Measurements from ENCODE around the gene SYS1. TPM values are rescaled to one million over a fixed set of nuclear protein-coding genes. Genes with fewer than 3 reads are reported as not detected.

The SYS1 gene
- total and polyA plus RNA-seq, 2 of the 8 experiments (the other 6 are each of a cell fraction or from before 2014, with no cell fraction given), result 19.6 to 50.8 TPM

- H3K23ac ChIP-seq (ENCODE audit: insufficient read length), result no peak overlapping the region
- H4K8ac ChIP-seq (ENCODE audit: extremely low read depth, insufficient read depth, low read length), result peak overlapping the region; percentile 93
- H3K4me3 ChIP-seq (ENCODE audit: extremely low read depth in 1 of 4, insufficient read depth in 2 of 4, low read depth in 3 of 4, low read length in 4 of 4), result peak overlapping the region; percentile 82 to 86 (median 84)
- H2BK12ac ChIP-seq (ENCODE audit: low read depth, low read length), result peak overlapping the region; percentile 80
- 2% methylated on average over 34 of the region's 87 CpGs; no CpG with 5 or more reads in 1 of the 2 experiments for WGBS, 2 experiments (ENCODE audit: extremely low coverage in 1 of 2, insufficient coverage in 1 of 2, insufficient read length in 1 of 2, insufficient replicate concordance in 2 of 2, low coverage in 1 of 2, low lambda C conversion rate in 2 of 2, missing lambda C conversion rate in 1 of 2)
- peaks cover 4 to 5% of the 10 kb centered on the region in 2 experiments for H4K20me1 ChIP-seq (replicated peaks in 1 of 2; ENCODE audit: control insufficient read depth in 1 of 2, insufficient read depth in 2 of 2, low read length in 2 of 2)
- H3K9ac ChIP-seq (replicated peaks in 1 of 4; ENCODE audit: extremely low read depth in 1 of 4, low read depth in 3 of 4, low read length in 3 of 4), result peak overlapping the region; percentile 49 to 86 (median 84); a peak in 6 of 7 replicates
- peak overlapping the region; percentile 78; the same call in 1 of the 2 replicates for H2AFZ ChIP-seq (ENCODE audit: low read length)
- peaks cover 5 to 15% (median 13%) of the 10 kb centered on the region in 4 experiments for H3K36me3 ChIP-seq (ENCODE audit: control insufficient read depth in 2 of 4, insufficient read depth in 4 of 4, low read length in 3 of 4)
- H3K4ac ChIP-seq (replicated peaks; ENCODE audit: insufficient read length, low read depth, low read length), result peak overlapping the region; percentile 75
- ChIA-PET POLR2A (ENCODE audit: partially characterized antibody) (interaction anchor here (0.8 to 5.7 kb wide), 19 partner anchors 11 to 305 kb away, joined by 3 to 71 read pairs (median 4); partner anchors contain the start of genes PIGT, SDC4 and SYS1), CTCF (ENCODE audit: partially characterized antibody) (interaction anchor here (0.6 to 12.6 kb wide), 14 partner anchors 12 to 587 kb away, joined by 3 to 127 read pairs (median 3); partner anchors contain the start of genes SYS1 and TP53TG5)
- H4K5ac ChIP-seq (ENCODE audit: insufficient read length, low read depth, low read length), result peak overlapping the region; percentile 70
- peak in 1 of 2 experiments; percentile 78 for DNase-seq (ENCODE audit: low read depth in 1 of 2, low spot score in 2 of 2)
- 0 out of 2 replicates have a peak overlapping the region, but pooled peaks have one; percentile 29 for H3K27ac ChIP-seq (ENCODE audit: low read depth, low read length)
- H3K27me3 ChIP-seq (replicated peaks in 1 of 4; ENCODE audit: control insufficient read depth in 3 of 4, extremely low read depth in 1 of 4, insufficient read depth in 3 of 4, low read length in 3 of 4), result peaks cover 2 to 20% (median 10%) of the 10 kb centered on the region in 4 experiments; a peak in 6 of 7 replicates
- H3K18ac ChIP-seq (ENCODE audit: extremely low read depth, low read length), result peak overlapping the region; percentile 96
- peaks cover 0 to 9% of the 10 kb centered on the region in 2 experiments; a peak in 1 of 4 replicates for H3K79me2 ChIP-seq (ENCODE audit: control insufficient read depth in 1 of 2, insufficient read depth in 2 of 2, low read length in 2 of 2)
- H2BK5ac ChIP-seq (ENCODE audit: low read depth, low read length), result peak overlapping the region; percentile 75; the same call in 1 of the 2 replicates
- no peak overlapping the region for H2BK120ac ChIP-seq (replicated peaks; ENCODE audit: low read depth, low read length)
- no peak overlapping the region for H2BK20ac ChIP-seq (ENCODE audit: low read length)
- H2AK5ac ChIP-seq (ENCODE audit: low read depth, low read length), result no peak overlapping the region
- H3K4me1 ChIP-seq (replicated peaks in 1 of 4; ENCODE audit: control insufficient read depth in 3 of 4, insufficient read depth in 4 of 4, low read length in 3 of 4), result peaks cover 0 to 8% (median 3%) of the 10 kb centered on the region in 4 experiments; a peak in 4 of 7 replicates
- 0 out of 4 replicates have a peak, but pooled peaks cover under 1 to 2% of the 10 kb centered on the region in 2 experiments for H3K9me3 ChIP-seq (ENCODE audit: insufficient read depth in 2 of 2, low read depth in 1 of 2, low read length in 1 of 2)
- peaks cover 21% of the 10 kb centered on the region for H3K23me2 ChIP-seq (ENCODE audit: low read depth, low read length)
- H2BK15ac ChIP-seq (ENCODE audit: low read length), result no peak overlapping the region
- peak overlapping the region; percentile 77 to 98 for H3K4me2 ChIP-seq (ENCODE audit: insufficient read depth in 1 of 2, low read depth in 2 of 2, low read length in 2 of 2)
- peak overlapping the region; percentile 83 for H4K91ac ChIP-seq (replicated peaks; ENCODE audit: insufficient read length, low read length)
- H3K56ac ChIP-seq (replicated peaks; ENCODE audit: insufficient read length, low read depth, low read length), result peak overlapping the region; percentile 55
- no peaks in the 10 kb centered on the region for H3K79me1 ChIP-seq (ENCODE audit: low read depth, low read length)
- no peak overlapping the region for H3K14ac ChIP-seq (ENCODE audit: insufficient read length)
- FAIRE-seq, result no peak
- TF ChIP-seq POLR2A (IDR thresholded peaks at IDR 0.05; ENCODE audit: control extremely low read depth in 1 of 2, low read depth in 2 of 2, low read length in 2 of 2) (peak; percentile 36 to 60; a peak in 2 of 3 replicates), ASH2L (IDR thresholded peaks at IDR 0.05; ENCODE audit: low read length) (peak; percentile 78), CREB1 (IDR thresholded peaks at IDR 0.05) (peak; percentile 23; the same call in 1 of the 2 replicates), JUND (IDR thresholded peaks at IDR 0.05; ENCODE audit: low read length) (no peak), EP300 (IDR thresholded peaks at IDR 0.05; ENCODE audit: borderline replicate concordance in 1 of 2, low read depth in 2 of 2, low read length in 2 of 2) (no peak), RAD21 (IDR thresholded peaks at IDR 0.05 in 1 of 2, conservative IDR thresholded peaks at IDR 0.05 in 1 of 2; ENCODE audit: low read depth in 2 of 2, low read length in 2 of 2) (no peak), SIRT6 (IDR thresholded peaks at IDR 0.05; ENCODE audit: low read length) (no peak), CHD2 (IDR thresholded peaks at IDR 0.05; ENCODE audit: low read length) (peak; percentile 67), EZH2 (IDR thresholded peaks at IDR 0.05; ENCODE audit: low read depth, low read length, severe bottlenecking) (peak; percentile 15)
- TF ChIP-seq, protein P1, sequence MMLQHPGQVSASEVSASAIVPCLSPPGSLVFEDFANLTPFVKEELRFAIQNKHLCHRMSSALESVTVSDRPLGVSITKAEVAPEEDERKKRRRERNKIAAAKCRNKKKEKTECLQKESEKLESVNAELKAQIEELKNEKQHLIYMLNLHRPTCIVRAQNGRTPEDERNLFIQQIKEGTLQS (IDR thresholded peaks at IDR 0.05; ENCODE audit: insufficient read depth, low read depth, low read length), result no peak
Observed at GRCh38 chr20:45406260-45407066, 43.5 kb downstream of the SYS1 start.

Measured in H1 (cell line).